Measurements from ENCODE around the gene CUL4A. TPM values are rescaled to one million over a fixed set of nuclear protein-coding genes. Genes with fewer than 3 reads are reported as not detected.

Gene CUL4A
- polyA plus RNA-seq, 1 donor = 99.5 TPM

Other genes starting within 250 kb of the CUL4A start
- gene MCF2L, start 240.4 kb upstream of the CUL4A start, polyA plus RNA-seq (ENCODE audit: insufficient read length) = 29.2 TPM
- gene F7, start 103.8 kb upstream of the CUL4A start, polyA plus RNA-seq (ENCODE audit: insufficient read length) = 4.3 TPM
- 19.5 TPM for gene F10, start 86.8 kb upstream of the CUL4A start, polyA plus RNA-seq (ENCODE audit: insufficient read length)
- gene PROZ, start 51.0 kb upstream of the CUL4A start, polyA plus RNA-seq (ENCODE audit: insufficient read length) = 2.3 TPM
- 80.4 TPM for gene PCID2, start 944 bp upstream of the CUL4A start, polyA plus RNA-seq (ENCODE audit: insufficient read length)
- 170 TPM for gene LAMP1, start 87.6 kb downstream of the CUL4A start, polyA plus RNA-seq (ENCODE audit: insufficient read length)
- 16.5 TPM for gene GRTP1, start 154.5 kb downstream of the CUL4A start, polyA plus RNA-seq (ENCODE audit: insufficient read length)
- 5.2 TPM for gene ADPRHL1, start 243.9 kb downstream of the CUL4A start, polyA plus RNA-seq (ENCODE audit: insufficient read length)

Data from left kidney (tissue), 1 donor.